ENCODE measurements around the gene GTF3C2. TPM values are rescaled to one million over a fixed set of nuclear protein-coding genes. Genes with fewer than 3 reads are reported as not detected.

The GTF3C2 gene
- total and polyA plus RNA-seq, 9 of the 15 experiments (the other 6 are each of a cell fraction or from before 2014, with no cell fraction given), result 35.5 to 96.8 (median 53.0) TPM

- TF ChIP-seq JUND (IDR thresholded peaks at IDR 0.05; ENCODE audit: borderline replicate concordance, low read depth, low read length) (peak; percentile 100), JUND (tag; IDR thresholded peaks at IDR 0.05; ENCODE audit: borderline replicate concordance, low read depth, low read length) (peak; percentile 99), AFF1 (IDR thresholded peaks at IDR 0.05; ENCODE audit: low read depth in 1 of 2, partially characterized antibody in 2 of 2) (peak in 1 of 2 experiments; percentile 10), CREB1 (IDR thresholded peaks at IDR 0.05) (peak; percentile 72; the same call in 1 of the 2 replicates), CREB1 (CRISPR knock-in tag; IDR thresholded peaks at IDR 0.05) (peak; percentile 87), CBFA2T3 (IDR thresholded peaks at IDR 0.05) (0 out of 2 replicates have a peak, but pooled peaks have one; percentile 17), PPARD (CRISPR knock-in tag; IDR thresholded peaks at IDR 0.05) (no peak), THRB (CRISPR knock-in tag; conservative IDR thresholded peaks at IDR 0.05) (no peak), FOXJ2 (tag; IDR thresholded peaks at IDR 0.05) (no peak), FUS (optimal IDR thresholded peaks at IDR 0.05; ENCODE audit: low read depth, low read length) (no peak), EP300 (IDR thresholded peaks at IDR 0.05; ENCODE audit: low read length) (peak; percentile 65; the same call in 1 of the 2 replicates), ETV6 (IDR thresholded peaks at IDR 0.05; ENCODE audit: borderline replicate concordance in 1 of 2, low read depth in 2 of 2, low read length in 1 of 2) (no peak), ETV6 (CRISPR knock-in tag; IDR thresholded peaks at IDR 0.05; ENCODE audit: borderline replicate concordance) (no peak), KDM4B (IDR thresholded peaks at IDR 0.05; ENCODE audit: borderline replicate concordance in 2 of 2, low read depth in 1 of 2) (no peak), ARID2 (IDR thresholded peaks at IDR 0.05) (no peak), MTA3 (IDR thresholded peaks at IDR 0.05; ENCODE audit: borderline replicate concordance) (peak; percentile 72; the same call in 1 of the 2 replicates)
- TF ChIP-seq, protein P1, sequence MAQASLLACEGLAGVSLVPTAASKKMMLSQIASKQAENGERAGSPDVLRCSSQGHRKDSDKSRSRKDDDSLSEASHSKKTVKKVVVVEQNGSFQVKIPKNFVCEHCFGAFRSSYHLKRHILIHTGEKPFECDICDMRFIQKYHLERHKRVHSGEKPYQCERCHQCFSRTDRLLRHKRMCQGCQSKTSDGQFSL (CRISPR knock-in tag; IDR thresholded peaks at IDR 0.05), result no peak
- TF ChIP-seq, protein P1 (tag; IDR thresholded peaks at IDR 0.05), result no peak
- TF ChIP-seq, protein P2, sequence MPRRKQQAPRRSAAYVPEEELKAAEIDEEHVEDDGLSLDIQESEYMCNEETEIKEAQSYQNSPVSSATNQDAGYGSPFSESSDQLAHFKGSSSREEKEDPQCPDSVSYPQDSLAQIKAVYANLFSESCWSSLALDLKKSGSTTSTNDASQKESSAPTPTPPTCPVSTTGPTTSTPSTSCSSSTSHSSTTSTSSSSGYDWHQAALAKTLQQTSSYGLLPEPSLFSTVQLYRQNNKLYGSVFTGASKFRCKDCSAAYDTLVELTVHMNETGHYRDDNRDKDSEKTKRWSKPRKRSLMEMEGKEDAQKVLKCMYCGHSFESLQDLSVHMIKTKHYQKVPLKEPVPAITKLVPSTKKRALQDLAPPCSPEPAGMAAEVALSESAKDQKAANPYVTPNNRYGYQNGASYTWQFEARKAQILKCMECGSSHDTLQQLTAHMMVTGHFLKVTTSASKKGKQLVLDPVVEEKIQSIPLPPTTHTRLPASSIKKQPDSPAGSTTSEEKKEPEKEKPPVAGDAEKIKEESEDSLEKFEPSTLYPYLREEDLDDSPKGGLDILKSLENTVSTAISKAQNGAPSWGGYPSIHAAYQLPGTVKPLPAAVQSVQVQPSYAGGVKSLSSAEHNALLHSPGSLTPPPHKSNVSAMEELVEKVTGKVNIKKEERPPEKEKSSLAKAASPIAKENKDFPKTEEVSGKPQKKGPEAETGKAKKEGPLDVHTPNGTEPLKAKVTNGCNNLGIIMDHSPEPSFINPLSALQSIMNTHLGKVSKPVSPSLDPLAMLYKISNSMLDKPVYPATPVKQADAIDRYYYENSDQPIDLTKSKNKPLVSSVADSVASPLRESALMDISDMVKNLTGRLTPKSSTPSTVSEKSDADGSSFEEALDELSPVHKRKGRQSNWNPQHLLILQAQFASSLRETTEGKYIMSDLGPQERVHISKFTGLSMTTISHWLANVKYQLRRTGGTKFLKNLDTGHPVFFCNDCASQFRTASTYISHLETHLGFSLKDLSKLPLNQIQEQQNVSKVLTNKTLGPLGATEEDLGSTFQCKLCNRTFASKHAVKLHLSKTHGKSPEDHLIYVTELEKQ (CRISPR knock-in tag; IDR thresholded peaks at IDR 0.05), result no peak
Observed at GRCh38 chr2:27320958-27321543, 35.5 kb downstream of the GTF3C2 start (continued).
